Lower leg skin (tissue), 3 donors: Measurements from ENCODE around the gene GALE.

Experiments
- POLR2A ChIP-seq, 2 donors: fragments of 450-650 bp; IDR thresholded peaks; one replicate each; pipeline ENCODE4 v1.6.1; 2016 to 2017; ENCODE audit warnings: antibody characterized with exemption in 2 of 2, mild to moderate bottlenecking in 1 of 2, moderate library complexity in 1 of 2
- TF ChIP-seq, protein P1 (sequence below), 3 donors: fragments of 450-650 bp; IDR thresholded peaks; one replicate each; pipeline ENCODE4 v1.5.1; 2016; ENCODE audit warnings: antibody characterized with exemption in 3 of 3, mild to moderate bottlenecking in 3 of 3, moderate library complexity in 2 of 3

DNA sequence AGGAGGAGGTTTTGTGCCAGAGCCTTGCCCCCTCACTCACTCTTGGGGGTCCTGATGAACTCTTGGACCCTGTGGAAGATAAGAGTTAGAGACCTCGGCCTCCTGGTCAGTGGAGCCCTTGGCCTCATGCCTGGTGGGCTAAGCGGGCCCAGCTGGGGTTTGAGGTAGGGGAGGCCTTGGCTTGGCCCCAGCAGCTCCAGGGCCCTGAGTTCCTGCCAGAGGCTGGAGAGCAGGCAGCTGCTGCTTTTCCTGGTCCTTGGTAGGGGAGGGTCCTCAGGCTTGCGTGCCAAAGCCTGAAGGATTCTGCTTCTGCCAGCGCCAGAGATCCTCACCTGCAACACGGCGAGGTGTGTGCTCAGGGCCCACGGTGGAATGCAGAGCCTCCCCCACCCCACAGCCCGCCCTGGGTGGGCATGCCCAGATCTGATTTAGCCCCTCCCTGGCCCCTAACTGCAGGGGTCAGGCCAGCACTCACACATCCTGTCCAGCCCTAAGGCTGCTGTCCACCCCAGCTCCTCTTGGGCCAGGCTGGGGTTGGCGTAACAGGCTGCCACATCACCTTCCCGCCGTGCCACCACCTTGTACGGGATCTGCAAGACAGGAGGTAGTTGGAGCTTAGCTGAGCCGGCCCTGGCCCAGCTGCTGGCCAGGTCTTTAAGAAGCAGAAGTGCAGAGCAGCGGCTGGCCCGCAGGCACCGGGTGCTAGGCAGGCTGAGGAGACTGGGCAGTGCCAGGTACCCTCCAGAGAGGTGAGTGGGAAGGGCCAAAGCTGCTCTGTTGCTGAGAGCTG lies 4.7 kb downstream of the GALE start:
- TF ChIP-seq, protein P1, sequence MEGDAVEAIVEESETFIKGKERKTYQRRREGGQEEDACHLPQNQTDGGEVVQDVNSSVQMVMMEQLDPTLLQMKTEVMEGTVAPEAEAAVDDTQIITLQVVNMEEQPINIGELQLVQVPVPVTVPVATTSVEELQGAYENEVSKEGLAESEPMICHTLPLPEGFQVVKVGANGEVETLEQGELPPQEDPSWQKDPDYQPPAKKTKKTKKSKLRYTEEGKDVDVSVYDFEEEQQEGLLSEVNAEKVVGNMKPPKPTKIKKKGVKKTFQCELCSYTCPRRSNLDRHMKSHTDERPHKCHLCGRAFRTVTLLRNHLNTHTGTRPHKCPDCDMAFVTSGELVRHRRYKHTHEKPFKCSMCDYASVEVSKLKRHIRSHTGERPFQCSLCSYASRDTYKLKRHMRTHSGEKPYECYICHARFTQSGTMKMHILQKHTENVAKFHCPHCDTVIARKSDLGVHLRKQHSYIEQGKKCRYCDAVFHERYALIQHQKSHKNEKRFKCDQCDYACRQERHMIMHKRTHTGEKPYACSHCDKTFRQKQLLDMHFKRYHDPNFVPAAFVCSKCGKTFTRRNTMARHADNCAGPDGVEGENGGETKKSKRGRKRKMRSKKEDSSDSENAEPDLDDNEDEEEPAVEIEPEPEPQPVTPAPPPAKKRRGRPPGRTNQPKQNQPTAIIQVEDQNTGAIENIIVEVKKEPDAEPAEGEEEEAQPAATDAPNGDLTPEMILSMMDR (IDR thresholded peaks at IDR 0.05): no peak
- TF ChIP-seq POLR2A (IDR thresholded peaks at IDR 0.05): no peak
